Germinal center (tissue), 1 donor: Measurements from ENCODE around the gene CNTNAP4.

Source experiments
- DNase-seq: peaks from one replicate; pipeline ENCODE4 v3.0.0; 2012; ENCODE audit warnings: mixed read lengths, low spot score

The CNTNAP4 gene

GRCh38 chr16:76396977-76397376 lies 119.8 kb downstream of the CNTNAP4 start:
- no peak for DNase-seq

- no peak for DNase-seq
Observed at GRCh38 chr16:76409706-76410105, 132.5 kb downstream of the CNTNAP4 start.

DNA sequence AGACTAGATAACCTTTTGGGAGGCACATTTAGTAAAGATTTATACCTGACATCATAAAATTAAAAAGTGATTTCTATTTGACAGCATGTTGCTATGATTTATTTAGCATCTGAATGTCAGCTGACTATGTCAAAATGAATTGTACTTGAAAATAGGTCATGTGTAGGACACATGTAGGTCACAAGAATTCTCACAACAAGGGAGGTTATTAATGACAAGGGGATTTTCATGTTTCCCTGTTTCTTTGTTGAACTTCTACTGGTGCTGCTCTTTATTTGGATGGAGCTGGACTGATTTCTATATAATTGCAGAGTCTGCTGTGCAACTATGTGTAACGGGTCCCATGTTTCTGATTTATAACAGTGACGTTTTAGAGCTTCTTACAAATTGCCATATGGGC lies 144.4 kb downstream of the CNTNAP4 start:
- DNase-seq, result no peak

DNA sequence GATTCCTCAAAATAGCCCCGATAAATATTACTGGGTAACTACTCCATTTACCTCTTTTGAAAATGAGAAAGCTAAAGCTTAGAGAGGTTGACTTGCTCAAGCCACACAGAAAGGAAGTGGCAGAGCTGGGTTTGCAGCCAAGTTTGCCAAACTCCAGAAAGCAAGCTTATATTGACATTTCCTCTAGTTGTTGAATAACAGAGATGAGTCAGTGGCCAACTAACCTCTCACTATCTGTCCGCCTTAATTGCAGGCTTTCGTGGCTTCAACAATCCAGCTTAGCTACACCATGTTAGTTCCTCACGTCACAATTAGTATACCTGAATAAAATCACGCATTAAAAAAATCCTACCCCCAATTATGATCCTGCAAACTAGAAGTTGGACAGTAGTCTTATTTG lies 151.7 kb downstream of the CNTNAP4 start:
- DNase-seq, result no peak

DNA sequence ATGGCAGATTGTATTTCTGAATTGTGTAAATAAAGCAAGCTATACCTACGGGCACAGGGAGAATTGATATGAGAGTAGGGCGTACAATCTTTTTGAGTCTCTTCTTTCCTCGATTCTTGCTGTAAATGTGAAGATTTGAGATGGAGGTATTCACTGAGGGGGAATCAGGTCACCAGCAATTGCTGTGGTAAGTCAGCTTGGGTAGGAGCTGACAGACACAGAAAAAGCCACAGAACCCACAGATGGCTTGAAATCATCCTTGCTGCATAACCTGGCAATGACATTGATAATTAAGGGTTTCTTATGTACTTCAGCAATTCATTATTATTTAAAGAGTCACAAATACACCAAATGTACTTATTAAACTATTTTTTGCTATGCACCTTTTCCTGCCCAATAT lies 164.2 kb downstream of the CNTNAP4 start:
- no peak for DNase-seq

GRCh38 chr16:76441876-76442275 lies 164.7 kb downstream of the CNTNAP4 start:
- DNase-seq, result no peak

- no peak for DNase-seq
Observed at GRCh38 chr16:76443973-76444372, 166.8 kb downstream of the CNTNAP4 start.

DNA sequence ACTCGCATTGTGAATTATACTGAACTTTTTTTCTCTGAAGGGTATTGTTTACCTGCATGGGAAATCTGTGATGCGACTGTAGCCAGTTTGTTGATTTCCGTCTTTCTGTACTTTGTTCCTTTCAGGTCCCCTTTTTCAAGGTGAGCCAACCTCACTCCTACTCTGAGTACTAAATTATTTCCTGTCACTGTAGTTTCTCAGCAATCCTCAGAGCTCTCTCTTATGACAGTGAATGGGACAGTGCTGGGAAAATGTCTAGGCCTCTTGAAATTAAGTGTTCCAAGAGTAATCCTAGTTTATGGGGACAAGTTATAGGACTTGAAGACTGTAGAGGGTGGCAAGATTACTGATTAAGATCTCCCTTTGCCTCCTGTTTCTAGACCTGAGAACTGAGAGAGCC lies 167.6 kb downstream of the CNTNAP4 start:
- no peak for DNase-seq

DNA sequence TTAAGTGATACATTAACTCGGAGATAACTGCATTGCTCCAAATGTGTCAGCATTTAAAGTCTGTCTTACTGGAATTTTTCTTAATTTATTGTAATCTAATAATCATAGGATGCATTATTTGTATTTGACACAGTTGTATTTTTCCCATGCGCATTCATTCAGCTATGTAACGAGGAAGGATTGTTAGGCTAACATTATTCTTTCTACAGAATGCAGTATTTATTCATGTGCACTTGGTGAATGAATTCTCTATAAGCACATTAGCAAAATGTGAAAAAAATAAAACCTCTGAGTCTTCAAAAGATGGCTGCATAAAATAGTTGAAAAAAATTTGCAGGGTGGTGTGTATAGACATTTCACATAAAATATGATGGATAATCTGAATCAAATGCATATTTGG lies 168.6 kb downstream of the CNTNAP4 start:
- DNase-seq, result no peak

- DNase-seq, result no peak
Observed at GRCh38 chr16:76446251-76446650, 169.1 kb downstream of the CNTNAP4 start.

DNA sequence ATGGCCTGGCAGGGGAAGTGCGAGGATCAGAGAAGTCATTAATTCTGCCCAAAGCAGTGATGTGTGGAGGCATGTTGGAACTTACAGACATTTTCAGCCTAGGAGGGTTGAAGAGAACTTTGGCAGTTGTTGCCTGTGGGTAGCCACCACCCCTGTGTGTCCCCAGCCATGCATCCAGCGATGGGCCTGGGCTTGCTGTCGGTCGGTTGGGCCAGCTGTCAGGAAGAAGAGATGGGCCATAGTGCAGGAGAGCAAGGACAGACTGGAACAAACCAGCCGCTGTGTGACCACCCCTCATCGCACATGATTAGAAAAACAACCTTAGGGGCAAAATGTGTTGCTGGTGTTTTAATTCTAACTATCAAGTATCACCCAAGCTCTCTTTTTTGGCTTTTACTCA lies 173.7 kb downstream of the CNTNAP4 start:
- DNase-seq, result no peak

- no peak for DNase-seq
Observed at GRCh38 chr16:76455257-76455656, 178.1 kb downstream of the CNTNAP4 start.

DNA sequence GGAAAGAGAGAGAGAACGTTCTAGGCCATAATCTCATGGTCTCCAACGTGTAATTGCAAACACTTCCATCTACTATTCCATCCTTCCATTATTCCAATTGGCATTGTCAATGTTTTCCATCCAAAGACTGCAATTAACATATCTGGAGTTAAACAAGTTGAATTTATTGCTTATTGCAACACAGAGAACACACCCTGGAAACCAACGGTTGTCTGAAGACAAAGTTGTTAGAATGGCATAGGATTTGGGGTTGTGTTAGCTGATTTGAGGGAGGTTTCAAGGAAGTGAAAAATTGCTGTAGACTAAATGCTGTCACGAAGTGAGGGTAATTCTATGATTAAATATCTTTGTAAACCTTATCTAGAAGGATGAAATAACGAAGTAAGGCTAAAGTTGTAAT lies 178.8 kb downstream of the CNTNAP4 start:
- DNase-seq, result no peak

DNA sequence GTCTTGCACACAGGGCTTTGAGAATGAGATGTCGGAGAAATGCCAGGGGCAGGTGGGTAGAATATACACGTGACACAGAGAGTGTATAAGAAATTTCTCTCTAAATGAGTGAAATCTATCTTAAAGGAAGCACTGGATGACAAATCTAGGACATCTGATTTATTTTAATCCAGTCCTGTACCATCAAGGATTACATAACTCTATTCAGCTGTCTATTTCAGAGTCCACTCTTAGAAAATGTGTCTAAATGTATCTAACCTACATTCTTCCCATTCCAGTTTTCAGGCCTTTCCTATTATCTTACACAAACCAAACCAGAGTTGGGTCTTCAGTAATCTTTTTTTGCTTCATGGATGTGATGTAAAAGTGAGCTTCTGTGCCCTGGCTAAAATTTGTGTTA lies 181.9 kb downstream of the CNTNAP4 start:
- no peak for DNase-seq

- DNase-seq, result no peak
Observed at GRCh38 chr16:76461836-76462235, 184.6 kb downstream of the CNTNAP4 start.

GRCh38 chr16:76464955-76465620 lies 187.9 kb downstream of the CNTNAP4 start:
- no peak for DNase-seq

DNA sequence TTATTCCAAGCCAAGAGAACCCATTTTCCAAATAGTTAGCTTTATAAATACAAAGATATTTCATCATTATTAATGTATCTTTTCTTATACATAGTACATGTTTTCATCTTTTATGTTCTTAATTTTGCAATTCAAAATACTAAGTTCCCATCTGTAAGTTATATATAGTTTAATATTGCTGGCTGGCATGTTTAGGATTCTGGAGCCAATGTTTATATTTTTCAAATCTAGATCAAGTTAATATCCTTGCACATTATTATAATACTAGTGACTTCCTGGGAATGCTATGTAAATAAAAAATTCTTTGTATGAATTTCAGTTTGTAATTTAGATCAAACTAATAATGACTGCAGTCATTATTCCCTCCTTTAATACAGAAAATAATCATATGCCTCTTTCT lies 189.7 kb downstream of the CNTNAP4 start:
- DNase-seq, result no peak

DNA sequence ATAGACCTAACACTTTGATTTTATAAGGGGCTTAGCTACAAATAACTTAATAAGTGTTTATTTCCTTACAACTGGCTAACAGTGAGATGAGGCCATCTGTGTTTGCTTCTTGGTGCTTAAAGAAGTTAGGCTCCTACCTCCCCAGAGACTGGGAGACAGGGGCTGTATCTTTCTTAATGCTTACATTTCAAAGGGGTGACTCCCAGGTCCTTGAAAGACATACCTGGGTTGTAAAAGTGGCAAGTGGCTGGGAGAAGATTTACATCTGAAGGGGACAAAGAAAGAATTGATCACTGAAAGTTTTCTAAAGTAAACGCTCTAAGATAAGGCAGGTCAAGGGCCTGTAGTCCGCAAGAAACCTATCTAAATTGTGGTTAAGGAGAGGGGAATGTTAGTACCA lies 196.8 kb downstream of the CNTNAP4 start:
- DNase-seq, result no peak

DNA sequence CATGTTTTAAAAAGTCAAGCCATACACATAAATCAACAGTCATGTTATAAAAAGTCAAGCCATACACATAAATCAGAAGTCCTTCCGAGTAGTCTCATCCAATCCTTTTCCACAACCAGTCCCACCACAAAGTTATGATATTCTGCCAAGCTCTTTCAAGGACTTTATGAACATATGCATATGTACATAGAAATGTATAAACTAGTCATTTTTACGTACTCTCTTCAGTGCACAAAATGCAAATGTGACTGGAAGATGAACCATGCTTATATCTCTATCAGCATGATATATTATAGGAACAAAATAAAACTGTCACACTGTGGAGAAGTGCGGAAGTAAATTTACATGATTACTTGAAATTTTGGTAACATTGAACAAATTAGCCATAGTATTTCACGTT lies 200.9 kb downstream of the CNTNAP4 start:
- no peak for DNase-seq

- DNase-seq, result no peak
Observed at GRCh38 chr16:76483307-76483909, 206.2 kb downstream of the CNTNAP4 start.

DNA sequence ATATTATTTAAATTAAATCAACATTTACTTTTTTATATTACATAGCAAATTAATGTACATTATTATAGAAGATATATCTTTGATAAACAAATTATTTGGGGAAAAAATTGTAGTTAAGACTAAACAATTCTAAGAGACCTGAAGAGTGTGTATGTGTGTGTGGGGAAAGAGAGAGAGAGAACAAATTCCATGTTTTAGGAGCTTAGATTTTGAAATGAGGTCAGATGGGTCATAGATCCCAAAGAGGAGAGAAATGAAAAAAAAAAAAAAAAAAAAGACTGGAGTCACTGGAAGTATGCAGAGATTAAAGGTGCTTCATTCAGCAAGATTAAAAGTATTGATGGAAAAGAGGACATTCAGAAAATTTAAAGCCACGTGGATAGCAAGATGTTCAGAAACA lies 206.8 kb downstream of the CNTNAP4 start:
- DNase-seq, result no peak

DNA sequence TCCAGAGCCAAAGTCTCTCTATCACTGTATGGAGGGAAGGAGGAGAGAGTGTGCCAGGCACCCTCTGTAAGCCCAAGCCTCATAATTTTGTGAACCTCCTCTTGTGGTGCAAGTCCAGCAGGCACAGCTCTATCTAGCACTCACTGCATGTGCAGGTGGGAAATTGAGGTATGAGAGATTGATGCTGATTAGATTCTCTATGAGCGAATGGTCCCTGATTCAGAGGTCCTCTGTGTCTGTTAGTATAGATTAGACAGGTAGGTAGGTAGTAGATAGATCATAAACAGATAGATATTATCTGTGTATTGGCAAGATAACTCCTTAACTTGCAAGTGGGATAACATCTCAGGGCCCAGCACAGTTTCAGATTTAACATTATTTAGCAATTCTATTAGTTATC lies 209.5 kb downstream of the CNTNAP4 start:
- no peak for DNase-seq

- DNase-seq, result no peak
Observed at GRCh38 chr16:76487411-76488064, 210.3 kb downstream of the CNTNAP4 start.

GRCh38 chr16:76488065-76488417 lies 210.8 kb downstream of the CNTNAP4 start:
- no peak for DNase-seq
